Panc1 (cell line): ENCODE measurements around the gene ECHS1.

Source experiments
- CTCF ChIP-seq: fragments of 450-650 bp; IDR thresholded peaks from 2 replicates; pipeline ENCODE4 v1.5.1; 2017; ENCODE audit warnings: mild to moderate bottlenecking
- POLR2AphosphoS5 ChIP-seq: IDR thresholded peaks from 2 replicates; pipeline ENCODE4 v1.6.1; 2012; ENCODE audit warnings: mild to moderate bottlenecking, low read depth, low read length, moderate library complexity
- SIN3A ChIP-seq: IDR thresholded peaks from 2 replicates; pipeline ENCODE4 v1.6.1; 2012; ENCODE audit warnings: low read depth, mild to moderate bottlenecking, low read length, moderate library complexity, borderline replicate concordance; ENCODE audit not compliant: insufficient read depth
- TCF7L2 ChIP-seq: IDR thresholded peaks from 2 replicates; pipeline ENCODE4 v1.6.1; 2011; ENCODE audit warnings: mild to moderate bottlenecking, low read depth, low read length, inconsistent platforms
- TF ChIP-seq, protein P1 (sequence below), 2 experiments: IDR thresholded peaks; 2 replicates each; pipeline ENCODE4 v1.6.1; 2011 to 2012; ENCODE audit warnings: low read depth in 2 of 2, control low read depth in 1 of 2, low read length in 1 of 2, mild to moderate bottlenecking in 1 of 2, moderate library complexity in 1 of 2; ENCODE audit not compliant: insufficient read depth in 1 of 2

DNA sequence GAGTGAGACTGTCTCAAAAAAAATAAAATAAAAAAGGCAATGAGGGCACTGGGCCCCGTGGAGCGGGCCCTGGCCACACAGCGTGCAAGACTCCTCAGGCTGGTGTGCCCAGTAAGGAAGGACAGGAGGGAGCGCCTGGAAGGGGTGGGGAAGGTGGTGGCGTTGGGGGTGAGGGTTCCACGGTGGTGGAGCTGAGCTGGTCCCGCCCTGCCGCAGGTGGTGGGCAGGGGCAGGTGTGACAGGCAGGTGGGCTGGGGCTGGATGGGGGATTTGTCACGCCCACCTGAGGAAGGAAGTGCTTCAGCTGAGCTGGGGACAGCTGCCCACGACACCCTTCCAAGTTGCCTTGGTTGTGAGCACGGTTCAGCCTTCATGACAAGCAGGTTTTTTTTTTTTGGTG is 26.7 kb downstream of the ECHS1 start:
- TF ChIP-seq CTCF (no peak), POLR2AphosphoS5 (no peak), TCF7L2 (no peak), SIN3A (no peak)
- TF ChIP-seq, protein P1, sequence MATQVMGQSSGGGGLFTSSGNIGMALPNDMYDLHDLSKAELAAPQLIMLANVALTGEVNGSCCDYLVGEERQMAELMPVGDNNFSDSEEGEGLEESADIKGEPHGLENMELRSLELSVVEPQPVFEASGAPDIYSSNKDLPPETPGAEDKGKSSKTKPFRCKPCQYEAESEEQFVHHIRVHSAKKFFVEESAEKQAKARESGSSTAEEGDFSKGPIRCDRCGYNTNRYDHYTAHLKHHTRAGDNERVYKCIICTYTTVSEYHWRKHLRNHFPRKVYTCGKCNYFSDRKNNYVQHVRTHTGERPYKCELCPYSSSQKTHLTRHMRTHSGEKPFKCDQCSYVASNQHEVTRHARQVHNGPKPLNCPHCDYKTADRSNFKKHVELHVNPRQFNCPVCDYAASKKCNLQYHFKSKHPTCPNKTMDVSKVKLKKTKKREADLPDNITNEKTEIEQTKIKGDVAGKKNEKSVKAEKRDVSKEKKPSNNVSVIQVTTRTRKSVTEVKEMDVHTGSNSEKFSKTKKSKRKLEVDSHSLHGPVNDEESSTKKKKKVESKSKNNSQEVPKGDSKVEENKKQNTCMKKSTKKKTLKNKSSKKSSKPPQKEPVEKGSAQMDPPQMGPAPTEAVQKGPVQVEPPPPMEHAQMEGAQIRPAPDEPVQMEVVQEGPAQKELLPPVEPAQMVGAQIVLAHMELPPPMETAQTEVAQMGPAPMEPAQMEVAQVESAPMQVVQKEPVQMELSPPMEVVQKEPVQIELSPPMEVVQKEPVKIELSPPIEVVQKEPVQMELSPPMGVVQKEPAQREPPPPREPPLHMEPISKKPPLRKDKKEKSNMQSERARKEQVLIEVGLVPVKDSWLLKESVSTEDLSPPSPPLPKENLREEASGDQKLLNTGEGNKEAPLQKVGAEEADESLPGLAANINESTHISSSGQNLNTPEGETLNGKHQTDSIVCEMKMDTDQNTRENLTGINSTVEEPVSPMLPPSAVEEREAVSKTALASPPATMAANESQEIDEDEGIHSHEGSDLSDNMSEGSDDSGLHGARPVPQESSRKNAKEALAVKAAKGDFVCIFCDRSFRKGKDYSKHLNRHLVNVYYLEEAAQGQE (IDR thresholded peaks at IDR 0.05; ENCODE audit: insufficient read depth in 1 of 2, low read depth in 2 of 2, low read length in 1 of 2), result no peak
